Sigmoid colon (tissue), 7 donors: ENCODE data around the gene LRCH4. TPM values are rescaled to one million over a fixed set of nuclear protein-coding genes. Genes with fewer than 3 reads are reported as not detected.

Experiments used
- DNase-seq: peaks from one replicate; pipeline ENCODE4 v3.0.0-alpha.2; 2019
- H3K27ac ChIP-seq, 4 donors: fragments of 200-600 bp; sonication (generic); one replicate each; pipeline ENCODE4 v1.5.1; 2016 to 2019; ENCODE audit warnings: mild to moderate bottlenecking in 1 of 4
- H3K27me3 ChIP-seq, 3 donors: fragments of 200-600 bp; sonication (generic); one replicate each; pipeline ENCODE4 v1.5.1; 2019; ENCODE audit warnings: mild to moderate bottlenecking in 1 of 3
- H3K36me3 ChIP-seq, 4 donors: fragments of 200-600 bp; sonication (generic); one replicate each; pipeline ENCODE4 v1.5.1; 2016 to 2019
- H3K4me1 ChIP-seq, 4 donors: fragments of 200-600 bp; sonication (generic); one replicate each; pipeline ENCODE4 v1.5.1; 2017 to 2019
- H3K4me3 ChIP-seq, 4 donors: fragments of 200-600 bp; sonication (generic); one replicate each; pipeline ENCODE4 v1.5.1; 2017 to 2019; ENCODE audit warnings: mild to moderate bottlenecking in 2 of 4, moderate library complexity in 1 of 4
- H3K9me3 ChIP-seq, 4 donors: fragments of 200-600 bp in 3 of 4; sonication (generic) in 3 of 4; one replicate each; pipeline versions ENCODE4 v1.5.1 to v1.6.1; 2013 to 2019
- CTCF ChIP-seq, 4 experiments: fragments of 450-650 bp in 3 of 4; fragments of 200-600 bp in 1 of 4; IDR thresholded peaks; one replicate each; pipeline ENCODE4 v1.5.1; 2016 to 2019; ENCODE audit warnings: antibody characterized with exemption in 4 of 4, mild to moderate bottlenecking in 3 of 4, moderate library complexity in 2 of 4
- EP300 ChIP-seq, 4 donors: sonication (generic); formaldehyde crosslinking; IDR thresholded peaks; one replicate each; pipeline ENCODE4 v1.6.1; 2017; ENCODE audit warnings: antibody characterized with exemption in 4 of 4
- POLR2A ChIP-seq, 2 donors: fragments of 450-650 bp; IDR thresholded peaks; one replicate each; pipeline ENCODE4 v1.6.1; 2016; ENCODE audit warnings: antibody characterized with exemption in 2 of 2, mild to moderate bottlenecking in 2 of 2, moderate library complexity in 2 of 2
- POLR2AphosphoS5 ChIP-seq, 4 donors: sonication (generic); formaldehyde crosslinking; IDR thresholded peaks; one replicate each; pipeline ENCODE4 v1.6.1; 2017; ENCODE audit warnings: antibody characterized with exemption in 4 of 4
- WGBS, 2 donors: extraction: QIAGEN DNeasy Blood & Tissue Kit; methylation state at CpG; one replicate each; pipeline ENCODE4 v1.1.7; 2013; 5-methylcytosine and 5-hydroxymethylcytosine counted together
- intact Hi-C: fragments of 100-400 bp; cut with DNase I; formaldehyde crosslinking; loops from one replicate; pipeline ENCODE4 v1.15.1; 2023
- polyA plus RNA-seq, 3 donors: library from polyadenylated mRNA; stranded (reverse); fragments of 200-250 nt; gene quantifications; one replicate each; pipeline ENCODE4 v1.2.3, GENCODE V29; 2013
- total RNA-seq, 4 donors: library from RNA; depleted of rRNA; stranded (reverse); fragments of >200 nt; gene quantifications; one replicate each; pipeline ENCODE4 v1.1.0, GENCODE V29; 2016
- donor health status: healthy with polysubstance abuse.
- donor health status: Bipolar disorder and iron deficiency.
- donor health status: healthy.

LRCH4 gene
- total and polyA plus RNA-seq, 7 donors: 28.2 to 92.3 (median 40.7) TPM

GRCh38 chr7:100599911-100600729 is 14.2 kb upstream of the LRCH4 start:
- intact Hi-C loops: no loop called here
- 61 to 79% methylated on average over 18 of the region's 18 CpGs for WGBS, 2 donors
- Histone ChIP-seq H3K4me1 (peaks cover 0 to 32% (median 21%) of the 10 kb centered on the region in 4 donors), H3K36me3 (no peaks in the 10 kb centered on the region), H3K9me3 (no peaks in the 10 kb centered on the region), H3K27ac (no peak overlapping the region), H3K4me3 (no peak overlapping the region), H3K27me3 (no peaks in the 10 kb centered on the region)
- DNase-seq: no peak
- no peak for TF ChIP-seq CTCF (IDR thresholded peaks at IDR 0.05)

- H3K27ac ChIP-seq: no peak overlapping the region
- intact Hi-C loops: no loop called here
- TF ChIP-seq EP300 (IDR thresholded peaks at IDR 0.05) (no peak), POLR2AphosphoS5 (IDR thresholded peaks at IDR 0.05) (no peak), POLR2A (IDR thresholded peaks at IDR 0.05) (no peak), CTCF (IDR thresholded peaks at IDR 0.05) (no peak)
- H3K4me1 ChIP-seq: peaks cover 0 to 15% (median 8%) of the 10 kb centered on the region in 4 donors
- 89 to 90% methylated on average over 4 of the region's 4 CpGs for WGBS, 2 donors
- no peaks in the 10 kb centered on the region for H3K27me3 ChIP-seq
- H3K4me3 ChIP-seq: no peak overlapping the region
- DNase-seq: no peak
- no peaks in the 10 kb centered on the region for H3K36me3 ChIP-seq
- no peaks in the 10 kb centered on the region for H3K9me3 ChIP-seq
These were observed 12.5 kb upstream of the LRCH4 start for GRCh38 chr7:100598425-100598824.

GRCh38 chr7:100595188-100595587 is 9.3 kb upstream of the LRCH4 start:
- H3K9me3 ChIP-seq: no peaks in the 10 kb centered on the region
- WGBS, 2 donors: 95 to 97% methylated on average over 7 of the region's 7 CpGs
- no peak overlapping the region for H3K4me3 ChIP-seq
- no peaks in the 10 kb centered on the region for H3K36me3 ChIP-seq
- no peaks in the 10 kb centered on the region for H3K4me1 ChIP-seq
- intact Hi-C loops: no loop called here
- no peak for DNase-seq
- H3K27me3 ChIP-seq: peaks cover 0 to 25% (median 0%) of the 10 kb centered on the region in 3 donors
- TF ChIP-seq POLR2AphosphoS5 (IDR thresholded peaks at IDR 0.05) (no peak), POLR2A (IDR thresholded peaks at IDR 0.05) (no peak), EP300 (IDR thresholded peaks at IDR 0.05) (no peak), CTCF (IDR thresholded peaks at IDR 0.05) (no peak)
- no peak overlapping the region for H3K27ac ChIP-seq

GRCh38 chr7:100591596-100591995 is 5.7 kb upstream of the LRCH4 start:
- peaks cover 0 to 26% (median 0%) of the 10 kb centered on the region in 3 donors for H3K27me3 ChIP-seq
- TF ChIP-seq EP300 (IDR thresholded peaks at IDR 0.05): no peak
- WGBS, 2 donors: 94 to 96% methylated on average over 17 of the region's 17 CpGs
- no peak overlapping the region for H3K27ac ChIP-seq
- intact Hi-C loops: no loop called here
- H3K9me3 ChIP-seq: no peaks in the 10 kb centered on the region
- no peak for DNase-seq
- H3K36me3 ChIP-seq: no peaks in the 10 kb centered on the region
- H3K4me3 ChIP-seq: no peak overlapping the region
- H3K4me1 ChIP-seq: peaks cover 0 to 11% (median 7%) of the 10 kb centered on the region in 4 donors

- H3K27me3 ChIP-seq: peaks cover 0 to 26% (median 0%) of the 10 kb centered on the region in 3 donors
- intact Hi-C loops: no loop called here
- TF ChIP-seq POLR2AphosphoS5 (IDR thresholded peaks at IDR 0.05): no peak
- no peak for TF ChIP-seq CTCF (IDR thresholded peaks at IDR 0.05)
- no peak for TF ChIP-seq POLR2A (IDR thresholded peaks at IDR 0.05)
- no peak for TF ChIP-seq EP300 (IDR thresholded peaks at IDR 0.05)
- H3K36me3 ChIP-seq: no peaks in the 10 kb centered on the region
- H3K4me3 ChIP-seq: peak overlapping the region in 3 of 4 donors; percentile 3 to 21 (median 14)
- WGBS, 2 donors: 47 to 61% methylated on average over 20 of the region's 20 CpGs
- H3K9me3 ChIP-seq: no peaks in the 10 kb centered on the region
- peak overlapping the region; percentile 7 to 60 (median 30) for H3K27ac ChIP-seq
- peaks cover 0 to 15% (median 10%) of the 10 kb centered on the region in 4 donors for H3K4me1 ChIP-seq
- DNase-seq: peak; percentile 80
These were observed 4.3 kb upstream of the LRCH4 start for GRCh38 chr7:100590077-100590737.
